Stomach (tissue), 4 donors: ENCODE results near the gene CDK12.

Experiments used
- EP300 ChIP-seq: sonication (generic); formaldehyde crosslinking; IDR thresholded peaks from one replicate; pipeline ENCODE4 v1.6.1; 2017; ENCODE audit warnings: antibody characterized with exemption
- POLR2A ChIP-seq, 4 donors: fragments of 450-650 bp; IDR thresholded peaks; one replicate each; pipeline ENCODE4 v1.6.1; 2016; ENCODE audit warnings: antibody characterized with exemption in 4 of 4, control low read depth in 2 of 4, mild to moderate bottlenecking in 1 of 4, moderate library complexity in 1 of 4
- TF ChIP-seq, protein P1 (sequence below), 7 experiments: fragments of 450-650 bp in 4 of 7; fragments of 200-600 bp in 3 of 7; sonication (generic) in 3 of 7; IDR thresholded peaks; one replicate each; pipeline ENCODE4 v1.5.1; 2016 to 2019; ENCODE audit warnings: antibody characterized with exemption in 7 of 7, control low read depth in 2 of 7, mild to moderate bottlenecking in 1 of 7

DNA sequence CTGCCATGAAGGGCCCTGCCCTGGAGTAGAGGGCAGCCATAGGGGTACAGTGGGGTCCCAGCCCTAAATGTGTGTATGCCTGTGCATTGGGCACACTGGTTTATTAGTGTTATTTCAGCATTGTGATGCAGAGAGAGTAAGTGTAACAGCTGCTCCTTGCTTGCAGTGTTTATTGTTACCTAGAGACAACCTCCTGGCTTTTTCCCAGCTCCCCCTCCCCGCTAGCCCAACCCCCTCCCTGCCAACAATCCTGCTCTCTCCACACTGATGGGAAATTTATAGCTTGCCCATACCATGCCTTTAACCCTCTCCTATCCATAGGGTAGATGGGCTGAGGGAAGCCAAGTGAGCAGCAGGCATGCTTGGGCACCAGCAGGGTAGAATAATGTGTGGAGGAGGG, 95.1 kb downstream of the CDK12 start:
- TF ChIP-seq, protein P1, sequence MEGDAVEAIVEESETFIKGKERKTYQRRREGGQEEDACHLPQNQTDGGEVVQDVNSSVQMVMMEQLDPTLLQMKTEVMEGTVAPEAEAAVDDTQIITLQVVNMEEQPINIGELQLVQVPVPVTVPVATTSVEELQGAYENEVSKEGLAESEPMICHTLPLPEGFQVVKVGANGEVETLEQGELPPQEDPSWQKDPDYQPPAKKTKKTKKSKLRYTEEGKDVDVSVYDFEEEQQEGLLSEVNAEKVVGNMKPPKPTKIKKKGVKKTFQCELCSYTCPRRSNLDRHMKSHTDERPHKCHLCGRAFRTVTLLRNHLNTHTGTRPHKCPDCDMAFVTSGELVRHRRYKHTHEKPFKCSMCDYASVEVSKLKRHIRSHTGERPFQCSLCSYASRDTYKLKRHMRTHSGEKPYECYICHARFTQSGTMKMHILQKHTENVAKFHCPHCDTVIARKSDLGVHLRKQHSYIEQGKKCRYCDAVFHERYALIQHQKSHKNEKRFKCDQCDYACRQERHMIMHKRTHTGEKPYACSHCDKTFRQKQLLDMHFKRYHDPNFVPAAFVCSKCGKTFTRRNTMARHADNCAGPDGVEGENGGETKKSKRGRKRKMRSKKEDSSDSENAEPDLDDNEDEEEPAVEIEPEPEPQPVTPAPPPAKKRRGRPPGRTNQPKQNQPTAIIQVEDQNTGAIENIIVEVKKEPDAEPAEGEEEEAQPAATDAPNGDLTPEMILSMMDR (IDR thresholded peaks at IDR 0.05), result no peak
- TF ChIP-seq EP300 (no peak), POLR2A (IDR thresholded peaks at IDR 0.05) (no peak)
